A549 treated with AZD9567 at 1 μM for 4 hours (cell line): ENCODE measurements around the gene BST1. TPM values are rescaled to one million over a fixed set of nuclear protein-coding genes. Genes with fewer than 3 reads are reported as not detected.

Source experiments
- total RNA-seq: library from RNA; stranded (reverse); fragments of 200-300 nt; extraction: Qiagen RNA extraction; gene quantifications from 5 replicates; pipeline ENCODE4 v1.2.3, GENCODE V29; 2022; ENCODE audit not compliant: insufficient read depth

The BST1 gene, protein sequence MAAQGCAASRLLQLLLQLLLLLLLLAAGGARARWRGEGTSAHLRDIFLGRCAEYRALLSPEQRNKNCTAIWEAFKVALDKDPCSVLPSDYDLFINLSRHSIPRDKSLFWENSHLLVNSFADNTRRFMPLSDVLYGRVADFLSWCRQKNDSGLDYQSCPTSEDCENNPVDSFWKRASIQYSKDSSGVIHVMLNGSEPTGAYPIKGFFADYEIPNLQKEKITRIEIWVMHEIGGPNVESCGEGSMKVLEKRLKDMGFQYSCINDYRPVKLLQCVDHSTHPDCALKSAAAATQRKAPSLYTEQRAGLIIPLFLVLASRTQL
- 15.0 to 18.2 TPM (median 15.2 TPM) in 5 replicates for total RNA-seq

DNA sequence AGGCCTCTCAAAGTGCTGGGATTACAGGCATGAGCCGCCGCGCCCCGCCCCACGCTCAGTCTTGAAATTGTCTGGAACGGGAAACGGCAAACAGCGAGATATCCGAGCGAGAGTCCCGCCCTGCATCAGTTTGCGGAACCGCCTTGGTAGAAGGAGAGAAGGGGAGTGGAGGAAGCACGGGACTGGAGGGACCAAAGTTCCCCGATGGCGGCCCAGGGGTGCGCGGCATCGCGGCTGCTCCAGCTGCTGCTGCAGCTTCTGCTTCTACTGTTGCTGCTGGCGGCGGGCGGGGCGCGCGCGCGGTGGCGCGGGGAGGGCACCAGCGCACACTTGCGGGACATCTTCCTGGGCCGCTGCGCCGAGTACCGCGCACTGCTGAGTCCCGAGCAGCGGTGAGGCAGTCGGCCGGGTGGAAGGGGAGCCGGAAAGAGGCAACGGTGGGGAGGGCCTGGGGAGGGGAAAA is at the start of gene BST1:
Gene BST1 (plus strand): TSS at position 125 of the 463 bp plus-strand sequence. CDS start 80 bp downstream, at position 205.

DNA sequence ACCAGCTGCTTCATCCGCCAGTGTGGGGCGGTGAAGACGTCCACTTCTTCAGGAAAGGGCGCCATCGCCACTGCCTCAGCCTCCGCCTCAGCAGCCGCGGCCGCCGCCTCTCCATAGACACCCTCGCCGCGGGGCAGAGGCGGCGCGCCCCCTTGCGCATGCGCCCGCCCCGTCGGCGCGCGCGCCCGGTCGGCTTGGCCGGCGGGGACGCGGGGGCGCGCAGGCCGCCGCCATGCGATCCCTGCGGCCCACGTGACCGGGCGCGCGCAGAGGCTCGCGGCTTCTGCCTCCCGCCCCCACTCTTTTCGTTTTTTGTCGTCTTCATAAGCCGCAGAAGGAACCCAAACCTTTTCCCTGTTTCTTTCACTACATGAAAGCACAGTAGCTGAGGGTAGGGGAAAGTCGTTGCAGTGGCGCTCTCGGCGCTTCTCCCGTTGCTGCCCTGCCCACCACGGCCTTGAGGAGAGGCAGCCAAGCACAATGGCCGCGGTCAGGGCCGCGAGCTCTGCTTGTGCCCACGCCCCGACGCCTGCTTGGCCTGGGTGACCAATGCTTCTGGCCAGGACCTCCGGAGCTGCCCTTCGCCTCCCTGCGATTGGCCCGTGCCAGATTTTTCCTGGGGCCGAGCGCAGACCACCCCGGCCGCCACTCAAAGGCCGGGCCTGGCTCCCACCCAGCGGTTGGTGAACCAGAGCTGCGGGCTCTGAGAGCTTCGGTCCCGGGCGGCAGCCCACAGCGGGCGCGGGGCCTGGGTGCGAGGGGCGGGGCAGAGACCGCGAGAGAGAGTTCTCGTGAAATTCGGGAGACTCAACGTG is 47.4 kb upstream of the BST1 start, which contains the start of gene FBXL5:
Gene FBXL5 (minus strand): TSS at position 135 of the 815 bp plus-strand sequence. CDS start 70 bp downstream, at position 65.

DNA sequence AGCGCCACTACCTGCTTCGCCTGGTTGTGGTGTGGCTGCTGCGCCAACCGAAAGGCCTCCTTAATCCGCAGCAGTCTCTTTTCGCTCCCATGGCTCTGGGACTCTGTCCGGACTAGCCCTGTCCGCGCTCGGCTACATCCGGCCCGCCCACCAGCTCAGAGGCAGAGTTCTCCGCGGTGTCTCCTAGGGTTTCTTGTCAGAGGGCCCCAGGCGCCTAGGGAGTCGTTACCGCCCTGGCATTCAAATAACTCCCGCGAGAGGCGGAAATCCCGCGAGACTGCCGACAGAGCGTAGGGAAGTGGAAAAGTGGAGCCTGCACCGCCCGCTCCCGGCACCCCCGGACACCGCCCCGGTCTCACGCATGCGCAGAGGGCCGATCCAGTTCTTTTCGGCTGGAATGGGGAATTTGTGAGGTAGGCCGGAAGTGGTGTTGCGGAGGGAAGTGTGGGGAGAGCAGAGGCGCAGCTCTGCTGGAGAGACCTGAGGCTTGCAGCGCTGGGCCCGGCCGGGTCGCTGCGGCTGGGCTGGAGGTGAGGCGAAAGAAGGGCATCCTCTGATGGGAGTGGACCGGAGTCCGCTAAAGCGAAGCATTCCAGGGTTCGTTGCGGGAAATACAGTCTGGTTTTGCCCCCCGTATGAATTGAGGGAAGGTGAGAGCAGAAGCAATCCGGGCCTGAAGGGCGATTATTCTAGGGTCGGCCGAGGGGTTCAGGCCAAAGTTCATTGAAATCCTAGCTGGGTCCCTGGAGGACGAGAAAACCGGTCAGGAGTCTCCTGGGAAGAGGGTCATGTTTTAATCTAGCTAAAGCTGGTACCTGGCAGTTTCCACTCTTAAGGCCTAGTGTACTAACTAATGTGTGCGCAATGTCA is 21.3 kb upstream of the BST1 start, which contains the start of gene FAM200B:
Gene FAM200B (plus strand): TSS at position 456 of the 870 bp plus-strand sequence. CDS start 5,151 bp downstream, outside the sequence.

DNA sequence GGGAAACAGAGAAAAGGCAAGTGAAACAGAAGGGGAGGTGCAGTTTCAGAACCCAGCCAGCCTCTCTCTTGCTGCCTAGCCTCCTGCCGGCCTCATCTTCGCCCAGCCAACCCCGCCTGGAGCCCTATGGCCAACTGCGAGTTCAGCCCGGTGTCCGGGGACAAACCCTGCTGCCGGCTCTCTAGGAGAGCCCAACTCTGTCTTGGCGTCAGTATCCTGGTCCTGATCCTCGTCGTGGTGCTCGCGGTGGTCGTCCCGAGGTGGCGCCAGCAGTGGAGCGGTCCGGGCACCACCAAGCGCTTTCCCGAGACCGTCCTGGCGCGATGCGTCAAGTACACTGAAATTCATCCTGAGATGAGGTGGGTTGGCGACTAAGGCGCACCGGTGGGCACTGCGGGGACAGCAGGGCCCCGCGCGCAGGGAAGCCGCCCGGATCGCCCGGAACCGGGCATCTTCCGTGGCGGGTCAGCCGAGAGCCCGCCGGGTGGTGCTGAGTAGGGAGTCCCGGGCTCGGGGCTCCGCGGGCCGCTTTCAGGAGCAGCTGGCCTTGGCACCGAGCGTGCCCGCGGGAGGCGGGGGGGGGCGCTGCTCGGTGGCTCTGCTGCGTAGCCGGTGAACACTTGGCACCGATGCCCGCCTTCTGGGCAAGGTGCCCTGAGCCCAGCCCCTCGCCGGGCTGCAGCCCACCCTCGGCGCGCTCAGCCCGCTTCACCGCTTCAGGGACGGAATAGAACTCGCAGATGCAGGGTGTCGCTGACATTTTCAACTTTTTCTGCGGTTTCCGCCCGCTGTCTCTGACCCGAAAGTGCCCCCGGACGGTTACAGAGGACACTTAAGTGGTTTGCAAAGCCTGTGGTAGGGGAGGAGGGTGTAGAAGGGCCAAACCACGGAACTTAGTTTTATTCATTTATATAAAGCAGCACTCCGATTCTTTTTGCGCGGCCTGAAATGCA is 75.7 kb downstream of the BST1 start, which contains the start of gene CD38:
Gene CD38 (plus strand): TSS at position 40 of the 953 bp plus-strand sequence. CDS start 87 bp downstream, at position 127.

Other genes with a start within 250 kb of the BST1 start
- 9.2 to 11.7 TPM (median 10.3 TPM) in 5 replicates for gene CC2D2A, start 233.2 kb upstream of the BST1 start, total RNA-seq
- 28.9 to 42.8 TPM (median 31.1 TPM) in 5 replicates for gene FBXL5, start 47.7 kb upstream of the BST1 start, total RNA-seq
- gene FAM200B, start 21.2 kb upstream of the BST1 start, total RNA-seq, result 25.0 to 35.7 TPM (median 28.2 TPM) in 5 replicates
- 6.3 to 14.3 TPM (median 10.8 TPM) in 5 replicates for gene CD38, start 75.3 kb downstream of the BST1 start, total RNA-seq
- gene FGFBP1, start 235.7 kb downstream of the BST1 start, total RNA-seq, result 2.2 to 6.8 TPM (median 2.3 TPM) in 5 replicates